HUES6 (cell line): ENCODE measurements around the gene SLC35B2.
A peak's percentile ranks its signal among the peaks of the same experiment; 100 is the strongest.

Experiments
- H3K27ac ChIP-seq: 2 replicates; pipeline ENCODE4 v1.7.0; 2013; ENCODE audit warnings: low read depth, mild to moderate bottlenecking, low read length, inconsistent platforms
- H3K27me3 ChIP-seq: 2 replicates; pipeline ENCODE4 v1.6.1; 2013; ENCODE audit warnings: low read length; ENCODE audit not compliant: control insufficient read depth, insufficient read depth
- H3K36me3 ChIP-seq: 2 replicates; pipeline ENCODE4 v1.6.1; 2013; ENCODE audit warnings: low read length; ENCODE audit not compliant: control insufficient read depth, insufficient read depth
- H3K4me1 ChIP-seq: 2 replicates; pipeline ENCODE4 v1.6.1; 2013; ENCODE audit warnings: low read length; ENCODE audit not compliant: control insufficient read depth, insufficient read depth
- H3K4me3 ChIP-seq: 2 replicates; pipeline ENCODE4 v1.5.1; 2013; ENCODE audit warnings: low read depth, low read length
- H3K9ac ChIP-seq: one replicate; pipeline ENCODE4 v1.6.1; 2013; ENCODE audit warnings: mild to moderate bottlenecking, low read length
- H3K9me3 ChIP-seq: 2 replicates; pipeline ENCODE4 v1.6.1; 2013; ENCODE audit warnings: low read depth, low read length; ENCODE audit not compliant: control insufficient read depth, insufficient read depth

SLC35B2 gene

DNA sequence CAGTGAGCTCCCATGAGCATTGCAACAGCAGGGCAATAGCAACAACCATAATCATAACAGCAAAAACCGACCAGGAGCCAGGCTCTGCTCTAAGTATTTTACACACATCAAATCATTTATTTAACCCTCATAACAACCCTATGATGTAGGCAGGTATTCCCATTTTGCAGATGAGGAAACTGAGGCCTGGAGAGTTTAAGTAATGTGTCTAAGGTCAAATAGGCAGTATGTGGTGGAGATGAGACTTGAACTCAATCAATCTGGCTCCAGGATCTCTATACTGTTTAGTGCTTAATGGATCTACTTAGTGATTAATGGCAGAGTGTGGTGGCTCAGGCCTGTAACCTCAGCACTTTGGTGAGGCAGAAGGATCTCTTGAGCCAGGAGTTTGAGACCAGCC is 16.3 kb upstream of the SLC35B2 start:
- Histone ChIP-seq H3K9me3 (no peaks in the 10 kb centered on the region), H3K4me3 (no peak overlapping the region), H3K27ac (no peak overlapping the region), H3K27me3 (peaks cover 93% of the 10 kb centered on the region), H3K4me1 (peaks cover 16% of the 10 kb centered on the region), H3K36me3 (no peaks in the 10 kb centered on the region), H3K9ac (no peak overlapping the region)

DNA sequence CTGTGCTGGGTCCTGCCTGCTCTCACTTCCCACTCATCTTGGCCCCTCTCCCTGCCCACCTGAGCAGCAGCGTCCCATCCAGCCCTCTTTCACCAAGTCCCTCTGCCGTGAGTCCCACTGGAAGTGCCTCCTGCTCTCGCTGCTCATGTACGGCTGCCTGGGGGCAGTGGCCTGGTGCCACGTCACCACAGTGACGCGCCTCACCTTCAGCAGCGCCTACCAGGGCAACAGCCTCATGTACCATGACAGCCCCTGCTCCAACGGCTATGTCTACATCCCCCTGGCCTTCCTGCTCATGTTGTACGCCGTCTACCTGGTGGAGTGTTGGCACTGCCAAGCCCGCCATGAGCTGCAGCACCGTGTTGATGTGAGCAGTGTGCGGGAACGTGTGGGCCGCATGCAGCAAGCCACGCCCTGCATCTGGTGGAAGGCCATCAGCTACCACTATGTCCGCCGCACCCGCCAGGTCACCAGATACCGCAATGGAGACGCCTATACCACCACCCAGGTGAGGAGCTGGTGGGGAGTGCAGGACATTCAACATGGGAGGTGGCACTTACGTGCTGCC is 15.8 kb upstream of the SLC35B2 start:
- Histone ChIP-seq H3K4me3 (no peak overlapping the region), H3K9ac (no peak overlapping the region), H3K4me1 (peaks cover 21% of the 10 kb centered on the region), H3K9me3 (no peaks in the 10 kb centered on the region), H3K36me3 (no peaks in the 10 kb centered on the region), H3K27ac (no peak overlapping the region), H3K27me3 (peaks cover 92% of the 10 kb centered on the region)

DNA sequence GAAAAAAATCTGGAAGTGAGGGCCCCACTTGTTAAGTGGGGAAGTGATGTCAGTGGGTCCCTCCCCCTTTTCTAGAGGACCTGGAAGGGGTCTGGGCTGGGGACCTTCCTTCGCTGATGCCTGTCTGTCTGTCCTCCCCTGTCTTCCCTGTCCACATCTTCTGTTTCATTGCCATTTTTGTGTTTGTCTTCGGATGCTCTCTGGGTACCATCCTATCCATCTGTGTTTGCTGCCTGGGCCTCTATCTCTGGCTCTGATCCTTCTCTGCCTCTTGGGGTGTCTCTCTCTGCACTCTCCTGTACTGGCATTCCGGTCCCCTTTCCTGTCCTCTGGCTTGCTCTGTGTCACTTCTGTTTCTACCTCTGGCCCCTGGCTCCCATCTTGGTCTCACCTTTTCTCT is 15.2 kb upstream of the SLC35B2 start:
- Histone ChIP-seq H3K36me3 (no peaks in the 10 kb centered on the region), H3K4me1 (peaks cover 21% of the 10 kb centered on the region), H3K4me3 (no peak overlapping the region), H3K27ac (no peak overlapping the region), H3K27me3 (peaks cover 87% of the 10 kb centered on the region), H3K9ac (no peak overlapping the region), H3K9me3 (no peaks in the 10 kb centered on the region)

GRCh38 chr6:44271914-44272313 is 14.6 kb upstream of the SLC35B2 start:
- H3K4me3 ChIP-seq = no peak overlapping the region
- no peak overlapping the region for H3K9ac ChIP-seq
- no peak overlapping the region for H3K27ac ChIP-seq
- H3K9me3 ChIP-seq = no peaks in the 10 kb centered on the region
- peaks cover 80% of the 10 kb centered on the region for H3K27me3 ChIP-seq
- H3K36me3 ChIP-seq = no peaks in the 10 kb centered on the region
- H3K4me1 ChIP-seq = peaks cover 21% of the 10 kb centered on the region

DNA sequence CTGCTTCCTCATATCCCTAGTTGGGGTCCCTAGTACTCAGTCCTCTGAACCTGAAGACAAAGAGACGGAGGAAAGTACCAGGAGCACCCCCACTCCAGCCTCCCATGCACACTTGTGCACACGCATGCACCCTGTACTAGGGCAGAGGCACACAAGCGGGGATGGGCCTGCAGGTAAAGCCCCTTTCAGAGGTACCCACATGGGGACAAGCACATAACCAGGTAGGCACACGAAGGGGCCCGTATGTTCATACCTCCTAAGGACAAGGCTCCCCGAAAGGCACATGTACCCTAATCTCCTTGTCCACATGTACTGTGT is 14.0 kb upstream of the SLC35B2 start:
- no peaks in the 10 kb centered on the region for H3K9me3 ChIP-seq
- no peak overlapping the region for H3K27ac ChIP-seq
- H3K9ac ChIP-seq = no peak overlapping the region
- no peaks in the 10 kb centered on the region for H3K36me3 ChIP-seq
- H3K27me3 ChIP-seq = peaks cover 75% of the 10 kb centered on the region
- H3K4me3 ChIP-seq = peak overlapping the region; percentile 42
- peaks cover 21% of the 10 kb centered on the region for H3K4me1 ChIP-seq

DNA sequence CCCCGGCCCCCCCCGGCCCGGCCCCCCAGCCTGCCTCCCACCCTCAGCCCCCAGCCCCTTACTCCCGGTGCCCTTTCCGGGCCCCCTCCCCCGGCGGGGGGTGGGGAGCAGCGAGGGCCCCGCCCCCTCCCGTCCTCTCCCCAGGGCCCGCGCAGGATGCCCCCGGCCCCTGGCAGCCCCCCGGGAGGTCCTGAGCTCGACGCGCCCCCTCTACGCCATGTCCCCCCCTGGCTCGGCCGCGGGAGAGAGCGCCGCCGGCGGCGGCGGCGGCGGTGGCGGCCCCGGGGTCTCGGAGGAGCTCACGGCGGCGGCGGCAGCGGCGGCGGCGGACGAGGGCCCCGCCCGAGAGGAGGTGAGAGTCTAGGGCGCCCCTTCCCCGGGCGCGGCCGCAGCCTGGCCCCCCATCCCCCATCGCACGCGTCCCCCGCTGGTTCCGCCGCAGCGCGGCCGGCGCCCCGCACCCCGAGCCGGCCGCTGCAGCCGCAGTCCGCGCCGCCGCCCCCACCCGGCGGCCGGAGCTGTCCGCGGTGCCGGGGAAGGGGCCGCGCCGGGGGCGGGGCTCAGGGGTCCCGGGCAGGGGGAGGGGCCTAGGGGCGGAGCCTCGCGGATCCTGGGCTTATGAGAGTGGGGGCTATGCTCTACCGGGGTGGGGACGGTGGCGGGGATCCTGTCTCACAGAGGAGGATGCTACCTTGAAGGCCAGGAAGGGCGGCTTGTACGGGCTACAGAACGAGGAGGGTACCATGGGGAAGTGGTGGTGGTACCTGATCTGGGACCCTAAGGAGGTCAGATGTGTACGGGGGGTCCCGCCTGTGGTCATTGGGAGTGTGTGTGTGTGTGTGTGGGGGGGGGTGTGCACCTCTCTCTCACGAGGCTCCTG is 13.4 kb upstream of the SLC35B2 start:
- H3K27me3 ChIP-seq = peaks cover 69% of the 10 kb centered on the region
- H3K9me3 ChIP-seq = no peaks in the 10 kb centered on the region
- H3K4me1 ChIP-seq = peaks cover 21% of the 10 kb centered on the region
- peak overlapping the region; percentile 42 for H3K4me3 ChIP-seq
- no peak overlapping the region for H3K9ac ChIP-seq
- no peaks in the 10 kb centered on the region for H3K36me3 ChIP-seq
- H3K27ac ChIP-seq = no peak overlapping the region

DNA sequence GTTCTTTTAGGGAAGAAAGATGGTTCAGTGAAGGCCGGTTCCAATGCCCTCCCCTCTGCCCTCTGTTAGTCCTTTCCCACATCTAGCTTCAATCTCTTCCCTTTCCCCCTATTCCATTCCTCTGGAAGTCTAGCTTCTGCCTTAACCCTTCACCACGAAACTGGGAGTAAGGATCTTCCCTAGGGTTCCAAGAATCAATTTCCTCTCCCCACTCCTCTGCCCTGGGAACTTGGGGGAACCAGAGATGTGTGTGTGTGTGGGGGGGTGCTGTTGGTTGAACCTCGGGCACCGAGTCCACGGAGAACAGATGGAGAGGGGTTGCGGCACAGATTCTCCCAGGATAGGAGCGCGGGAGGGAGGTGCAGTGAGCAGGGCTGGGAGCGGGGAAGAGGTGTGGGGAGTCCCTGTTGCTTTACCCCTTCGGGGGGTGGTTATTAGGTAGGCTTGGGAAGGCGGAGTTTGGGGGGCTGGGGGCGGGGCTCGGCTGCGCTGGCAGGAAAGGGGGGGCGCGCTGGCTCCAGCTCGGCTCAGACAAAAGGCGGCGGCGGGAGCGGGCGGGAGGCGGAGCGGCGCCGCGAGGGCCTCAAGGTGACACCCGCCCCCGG is 12.7 kb upstream of the SLC35B2 start, which contains the start of gene TMEM151B:
TMEM151B (plus strand) TSS at position 530 of the 605 bp plus-strand sequence. CDS start 293 bp downstream, outside the sequence.
- Histone ChIP-seq H3K9ac (no peak within 1 kb of the TSS), H3K36me3 (no peaks in the 10 kb centered on the region), H3K4me3 (peak within 1 kb of the TSS; percentile 42), H3K4me1 (peaks cover 18% of the 10 kb centered on the region), H3K27ac (no peak within 1 kb of the TSS), H3K9me3 (no peaks in the 10 kb centered on the region), H3K27me3 (peaks cover 62% of the 10 kb centered on the region)

GRCh38 chr6:44269178-44269920 is 12.0 kb upstream of the SLC35B2 start:
- H3K4me3 ChIP-seq = no peak overlapping the region
- no peaks in the 10 kb centered on the region for H3K36me3 ChIP-seq
- H3K9me3 ChIP-seq = no peaks in the 10 kb centered on the region
- peaks cover 23% of the 10 kb centered on the region for H3K4me1 ChIP-seq
- no peak overlapping the region for H3K27ac ChIP-seq
- H3K9ac ChIP-seq = no peak overlapping the region
- H3K27me3 ChIP-seq = peaks cover 55% of the 10 kb centered on the region

- Histone ChIP-seq H3K36me3 (no peaks in the 10 kb centered on the region), H3K4me3 (peak overlapping the region; percentile 5; the same call in 1 of the 2 replicates), H3K27me3 (peaks cover 43% of the 10 kb centered on the region), H3K9ac (no peak overlapping the region), H3K27ac (no peak overlapping the region), H3K9me3 (no peaks in the 10 kb centered on the region), H3K4me1 (peaks cover 35% of the 10 kb centered on the region)
Observed at GRCh38 chr6:44268095-44268628, 10.8 kb upstream of the SLC35B2 start.

GRCh38 chr6:44267252-44267651 is 9.9 kb upstream of the SLC35B2 start:
- H3K9ac ChIP-seq = no peak overlapping the region
- H3K9me3 ChIP-seq = no peaks in the 10 kb centered on the region
- H3K36me3 ChIP-seq = no peaks in the 10 kb centered on the region
- H3K4me3 ChIP-seq = no peak overlapping the region
- peaks cover 43% of the 10 kb centered on the region for H3K4me1 ChIP-seq
- peaks cover 34% of the 10 kb centered on the region for H3K27me3 ChIP-seq
- no peak overlapping the region for H3K27ac ChIP-seq
